Measurements from ENCODE around the gene PLPPR1.

DNA sequence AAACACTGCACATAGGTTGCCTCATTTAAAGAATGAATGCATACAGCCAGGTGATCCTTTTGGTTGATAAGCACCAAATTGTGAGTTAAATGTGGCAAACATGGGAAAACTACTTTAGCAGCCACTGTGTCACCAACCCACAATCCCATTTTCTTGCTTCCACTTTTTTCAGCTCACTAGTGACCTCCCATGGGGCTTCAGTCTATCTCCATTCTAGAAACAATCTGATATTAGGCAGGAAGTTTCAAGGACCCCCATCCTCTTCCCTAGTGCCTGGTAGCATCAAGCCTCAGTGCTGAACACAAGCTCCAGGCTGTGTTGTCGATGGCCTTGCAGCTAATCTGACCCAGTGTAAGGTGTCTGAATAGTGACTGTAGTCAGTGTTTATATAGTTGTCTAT is 66.2 kb downstream of the PLPPR1 start:
- TF ChIP-seq, protein P1, sequence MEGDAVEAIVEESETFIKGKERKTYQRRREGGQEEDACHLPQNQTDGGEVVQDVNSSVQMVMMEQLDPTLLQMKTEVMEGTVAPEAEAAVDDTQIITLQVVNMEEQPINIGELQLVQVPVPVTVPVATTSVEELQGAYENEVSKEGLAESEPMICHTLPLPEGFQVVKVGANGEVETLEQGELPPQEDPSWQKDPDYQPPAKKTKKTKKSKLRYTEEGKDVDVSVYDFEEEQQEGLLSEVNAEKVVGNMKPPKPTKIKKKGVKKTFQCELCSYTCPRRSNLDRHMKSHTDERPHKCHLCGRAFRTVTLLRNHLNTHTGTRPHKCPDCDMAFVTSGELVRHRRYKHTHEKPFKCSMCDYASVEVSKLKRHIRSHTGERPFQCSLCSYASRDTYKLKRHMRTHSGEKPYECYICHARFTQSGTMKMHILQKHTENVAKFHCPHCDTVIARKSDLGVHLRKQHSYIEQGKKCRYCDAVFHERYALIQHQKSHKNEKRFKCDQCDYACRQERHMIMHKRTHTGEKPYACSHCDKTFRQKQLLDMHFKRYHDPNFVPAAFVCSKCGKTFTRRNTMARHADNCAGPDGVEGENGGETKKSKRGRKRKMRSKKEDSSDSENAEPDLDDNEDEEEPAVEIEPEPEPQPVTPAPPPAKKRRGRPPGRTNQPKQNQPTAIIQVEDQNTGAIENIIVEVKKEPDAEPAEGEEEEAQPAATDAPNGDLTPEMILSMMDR (IDR thresholded peaks at IDR 0.05), result no peak
- TF ChIP-seq EZH2 (IDR thresholded peaks at IDR 0.05), result no peak

Measured in neural progenitor cell (in vitro differentiated cells).